T-helper 2 cell treated with Interferon-gamma antibody and Interleukin-4, amounts not matched to agents 100 ng/mL and 5 ng/mL, for 36 hours (primary cell): ENCODE data around the gene TPD52L2. TPM values are rescaled to one million over a fixed set of nuclear protein-coding genes. Genes with fewer than 3 reads are reported as not detected.
"Not testable (repeated sequence)": the region's sequence is repeated elsewhere in the genome, so short reads cannot be mapped to it uniquely, and the experiment has no call there.

Source experiments
- intact Hi-C: fragments of 100-400 bp; cut with micrococcal nuclease; formaldehyde crosslinking; loops from one replicate; pipeline ENCODE4 v1.15.1; 2023
- total RNA-seq: library from RNA; stranded (reverse); gene quantifications from 2 replicates; pipeline ENCODE4 v1.2.3, GENCODE V29; 2022

TPD52L2 gene
- total RNA-seq, 1 donor from 2014 or later: 46.4 TPM

DNA sequence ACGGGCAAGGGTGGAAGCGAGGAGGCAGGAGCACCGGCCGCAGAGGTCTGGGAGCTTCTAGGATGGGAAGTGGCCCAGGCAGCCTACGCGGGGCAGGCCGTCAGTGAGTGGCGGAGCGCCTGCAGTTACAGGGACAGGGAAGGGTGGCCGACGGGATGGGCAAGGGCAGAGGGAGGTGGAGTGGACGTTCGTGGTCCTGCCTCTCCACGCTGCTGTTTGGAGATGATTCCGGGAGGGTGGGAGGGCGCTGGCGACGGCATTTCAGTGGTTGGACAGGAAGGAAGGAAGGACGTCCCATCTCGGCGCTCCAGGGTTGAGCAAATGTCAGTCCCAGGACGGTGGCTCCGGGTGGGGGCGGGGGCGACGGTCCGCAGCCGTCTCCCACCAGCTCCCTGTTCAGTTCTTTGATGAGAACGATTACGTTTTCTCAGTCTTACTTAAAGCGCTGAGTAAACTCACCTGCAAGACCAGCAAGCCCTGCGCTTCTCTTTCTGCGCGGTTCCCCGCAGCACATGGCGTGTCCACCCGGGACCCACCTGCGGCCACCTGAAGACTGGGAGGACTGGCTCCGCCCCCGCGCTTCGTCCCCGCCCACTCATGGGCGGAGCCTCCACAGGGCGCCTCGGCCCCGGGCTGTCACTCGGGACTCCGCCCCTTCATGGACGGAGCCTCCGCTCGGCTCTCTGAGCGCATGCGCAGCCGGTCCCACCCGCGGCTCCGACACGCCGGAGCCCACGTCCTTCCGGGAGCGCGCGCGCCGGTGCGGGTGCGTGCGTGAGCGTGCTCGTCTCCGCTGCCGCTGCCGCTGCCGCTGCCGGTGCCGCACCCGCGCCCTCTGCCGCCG lies 29.5 kb downstream of the TPD52L2 start, which contains the start of gene DNAJC5:
Gene DNAJC5 (plus strand): TSS at position 769 of the 844 bp plus-strand sequence. CDS start 33,220 bp downstream, outside the sequence.
- intact Hi-C loops: loop anchor here (1.0 to 10.0 kb wide), 4 partner anchors 29 to 270 kb away; partner anchors contain the start of genes GMEB2, TCEA2 and TPD52L2

DNA sequence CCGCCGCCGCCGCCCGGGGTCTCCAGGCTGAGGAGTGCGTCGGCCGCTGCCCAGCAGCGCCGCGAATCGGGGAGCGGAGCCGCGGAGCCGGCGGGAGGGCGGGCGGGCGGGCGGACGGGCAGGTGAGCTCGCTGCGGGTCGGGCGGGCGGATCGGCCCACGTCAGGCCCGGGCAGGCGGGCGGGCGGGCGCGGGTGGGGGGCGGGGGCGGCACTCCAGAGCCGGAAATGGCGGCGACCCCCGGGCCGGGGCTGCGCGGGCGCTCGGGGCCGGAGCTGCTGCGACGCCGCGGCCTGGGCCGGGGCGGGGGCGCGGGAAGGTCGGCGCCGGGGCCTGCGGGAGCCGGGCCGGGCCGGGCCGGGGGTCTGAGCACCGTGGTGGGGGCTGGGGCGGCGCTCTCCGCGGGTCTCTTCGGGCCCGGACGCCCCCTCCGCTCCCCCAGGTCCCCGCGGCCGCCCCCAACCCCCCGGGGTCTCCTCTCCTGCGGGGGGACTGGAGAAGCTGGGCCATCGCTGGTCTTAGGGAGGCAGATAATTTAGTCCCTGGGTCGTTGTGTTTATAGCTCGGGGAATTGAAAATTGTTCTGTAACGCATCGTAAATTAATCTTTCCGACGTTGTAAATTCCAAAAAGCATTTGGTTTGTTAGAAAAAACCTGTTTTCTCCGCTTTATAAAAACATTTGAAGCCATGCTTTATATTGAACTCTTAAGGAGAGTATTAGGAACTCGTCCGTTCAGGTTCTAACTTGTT lies 30.3 kb downstream of the TPD52L2 start:
- intact Hi-C loops: loop anchor here (1.0 to 10.0 kb wide), 3 partner anchors 45 to 271 kb away; partner anchors contain the start of genes GMEB2 and TCEA2

DNA sequence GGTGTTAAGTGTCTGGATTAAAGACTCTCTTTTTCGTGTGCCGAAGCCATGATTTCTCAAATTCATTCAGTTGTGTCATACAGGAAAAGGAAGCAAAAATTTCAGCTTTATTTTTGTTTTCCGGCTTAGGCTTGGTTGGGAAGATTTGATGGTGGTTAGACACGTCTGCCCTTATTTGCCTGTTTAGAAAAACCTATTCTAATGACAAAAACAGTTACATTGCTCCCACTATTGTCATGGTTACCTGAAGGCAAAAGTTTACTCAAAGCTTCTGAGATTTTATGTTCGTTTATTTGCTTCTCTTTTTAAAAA lies 30.8 kb downstream of the TPD52L2 start:
- intact Hi-C loops: loop anchor here (1.0 to 10.0 kb wide), 3 partner anchors 45 to 271 kb away; partner anchors contain the start of genes GMEB2 and TCEA2

DNA sequence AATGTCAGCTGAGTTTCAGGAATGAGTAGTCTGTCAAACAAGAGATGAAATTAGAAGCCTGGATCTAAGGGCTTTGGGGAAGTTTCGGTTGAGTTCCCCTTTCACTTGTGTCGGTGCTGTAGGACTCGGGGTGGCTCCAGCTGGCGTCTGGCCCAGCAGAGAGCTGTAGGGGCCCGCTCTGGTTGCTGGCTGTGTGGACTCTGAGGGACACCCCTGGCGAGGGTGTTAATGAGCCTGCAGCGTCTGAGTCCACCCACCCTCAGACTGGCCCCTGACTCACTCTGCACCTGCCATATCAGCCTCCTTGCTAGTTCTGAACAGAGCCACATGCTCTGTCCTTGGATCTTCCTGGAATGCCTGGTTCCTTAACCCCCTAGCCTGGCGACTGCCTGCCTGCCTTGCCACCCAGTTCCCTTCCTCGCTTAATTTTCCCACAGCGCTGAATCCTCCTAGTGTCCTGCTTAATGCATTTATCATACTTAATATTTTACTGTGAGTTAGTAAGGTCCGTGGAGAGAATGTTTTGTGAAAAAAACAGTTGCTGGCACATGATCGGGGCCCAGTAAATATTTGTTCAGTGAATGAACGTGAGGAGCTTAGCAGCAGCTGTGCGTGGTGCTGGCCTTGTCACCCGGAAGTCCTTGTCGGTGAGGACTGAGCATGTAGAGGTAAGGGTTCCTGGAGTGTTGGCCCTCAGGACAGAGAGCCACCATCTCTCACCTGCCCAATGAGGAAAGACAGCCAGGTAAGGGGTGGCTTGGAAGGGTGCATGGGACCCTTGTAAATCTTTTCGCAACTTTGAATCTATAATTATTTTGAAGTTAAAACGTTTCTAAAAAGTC lies 31.4 kb downstream of the TPD52L2 start:
- intact Hi-C loops: loop anchor here (10.0 kb wide), 1 partner anchor 272 kb away; the partner anchor contains the start of gene GMEB2

DNA sequence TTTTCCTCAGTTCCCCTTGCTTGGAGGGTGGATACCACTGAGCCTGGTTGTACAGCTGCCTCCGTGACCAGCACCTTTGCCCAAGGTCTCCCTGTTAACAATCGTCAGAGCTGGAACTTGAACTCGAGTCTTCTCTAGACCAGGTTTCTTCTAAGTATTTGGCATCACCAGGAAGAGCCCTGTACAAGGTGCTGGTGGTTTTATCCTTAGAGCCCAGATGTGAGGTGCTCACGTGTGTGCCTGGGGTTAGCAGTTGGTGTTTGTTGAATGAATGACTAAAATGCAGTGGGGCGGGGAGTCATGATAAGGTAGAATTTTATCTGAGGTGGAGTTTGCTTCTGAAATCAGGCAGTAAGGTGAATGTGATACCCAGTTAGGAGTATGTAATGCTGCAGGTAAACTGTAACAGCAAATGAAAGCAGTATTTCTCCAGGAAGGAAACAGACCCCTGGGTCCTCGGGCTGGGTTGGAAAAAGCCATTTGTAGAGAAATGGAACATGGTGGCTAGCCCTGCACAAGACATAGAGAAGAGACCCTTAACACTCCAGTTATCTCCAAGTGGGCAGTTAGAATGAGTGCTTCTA lies 33.0 kb downstream of the TPD52L2 start:
- intact Hi-C loops: loop anchor here (10.0 kb wide), 1 partner anchor 273 kb away; the partner anchor contains the start of gene GMEB2

DNA sequence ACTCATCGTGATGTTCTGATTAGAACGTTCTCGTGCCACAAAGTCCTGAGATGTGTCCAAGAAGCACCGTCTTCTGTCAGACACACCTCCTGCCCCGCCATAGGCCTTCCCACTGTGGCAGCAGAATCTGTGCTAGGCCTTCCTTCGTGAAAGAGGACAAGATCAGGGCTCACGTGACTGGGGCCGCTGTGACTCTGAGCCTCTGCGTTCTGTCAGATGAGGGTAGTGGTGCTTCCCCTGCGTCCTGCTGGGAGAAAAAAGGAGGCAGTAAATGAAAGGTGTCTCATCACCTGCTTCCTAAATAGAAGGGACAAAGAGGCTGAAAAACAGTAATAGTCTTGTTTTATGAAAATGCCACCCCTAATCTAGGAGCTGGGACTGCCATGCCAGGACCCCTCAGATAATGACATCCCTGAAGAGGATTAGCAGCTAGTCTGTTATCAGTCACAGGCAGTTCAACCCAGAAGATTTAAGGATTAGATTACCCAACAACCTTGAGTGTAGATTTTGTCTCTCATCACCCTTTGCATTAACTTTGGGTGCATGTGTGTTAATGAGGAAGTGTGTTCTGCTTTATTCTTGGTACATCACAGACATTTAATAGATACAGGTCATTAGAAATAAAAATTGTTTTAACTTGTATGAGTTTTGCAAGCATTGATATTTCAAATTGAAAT lies 34.0 kb downstream of the TPD52L2 start:
- intact Hi-C loops: loop anchor here (10.0 kb wide), 1 partner anchor 274 kb away; the partner anchor contains the start of gene GMEB2

DNA sequence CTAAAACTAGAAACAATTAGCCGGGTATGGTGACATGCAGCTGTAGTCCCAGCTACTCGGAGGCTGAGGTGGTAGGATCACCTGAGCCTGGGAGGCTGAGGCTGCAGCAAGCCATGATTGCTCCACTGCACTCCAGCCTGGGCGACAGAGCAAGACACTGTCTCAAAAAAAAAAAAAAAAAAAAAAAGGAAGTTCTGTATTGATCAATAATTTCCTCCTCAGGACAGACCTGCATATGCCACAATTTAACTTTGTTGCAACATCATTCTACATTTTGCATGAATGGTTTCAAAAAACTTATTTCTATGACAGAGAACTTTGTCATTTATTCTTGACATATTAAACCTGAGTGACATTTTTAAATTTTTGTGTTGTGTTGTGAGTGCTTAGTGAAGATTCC lies 35.3 kb downstream of the TPD52L2 start:
- intact Hi-C loops: no loop called here

DNA sequence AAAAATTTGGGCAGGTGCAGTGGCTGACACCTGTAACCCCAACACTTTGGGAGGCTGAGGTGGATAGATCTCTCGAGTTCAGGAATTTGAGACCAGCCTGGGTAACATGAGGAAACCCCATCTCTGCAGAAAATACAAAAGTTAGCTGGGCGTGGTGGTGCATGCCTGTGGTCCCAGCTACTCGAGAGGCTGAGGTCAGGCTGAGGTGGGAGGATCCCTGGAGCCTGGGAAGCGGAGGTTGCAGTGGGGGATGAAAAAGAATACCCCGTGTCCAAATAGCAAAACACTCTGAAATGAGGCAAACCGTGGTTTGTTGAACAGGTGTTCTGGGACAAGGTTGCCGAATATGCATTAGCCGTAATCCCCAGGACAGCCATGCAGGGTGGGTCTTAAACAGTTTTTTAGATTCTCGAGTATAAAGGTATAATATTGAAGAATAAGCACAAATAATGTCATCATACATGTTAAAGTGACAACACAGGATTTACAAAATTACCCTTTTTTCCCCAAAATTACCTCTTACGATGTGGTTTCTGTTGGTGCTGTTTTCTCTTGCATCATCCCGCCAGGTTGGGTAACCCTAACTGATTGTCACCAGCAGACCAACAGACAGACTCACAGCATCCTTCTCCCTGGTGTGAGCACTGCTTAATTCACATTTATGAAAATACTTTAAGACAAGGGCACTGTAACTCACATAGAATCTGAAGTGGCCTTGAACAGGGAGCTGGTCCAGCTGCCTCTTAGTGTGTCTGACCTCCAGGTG lies 38.9 kb downstream of the TPD52L2 start:
- intact Hi-C loops: no loop called here

DNA sequence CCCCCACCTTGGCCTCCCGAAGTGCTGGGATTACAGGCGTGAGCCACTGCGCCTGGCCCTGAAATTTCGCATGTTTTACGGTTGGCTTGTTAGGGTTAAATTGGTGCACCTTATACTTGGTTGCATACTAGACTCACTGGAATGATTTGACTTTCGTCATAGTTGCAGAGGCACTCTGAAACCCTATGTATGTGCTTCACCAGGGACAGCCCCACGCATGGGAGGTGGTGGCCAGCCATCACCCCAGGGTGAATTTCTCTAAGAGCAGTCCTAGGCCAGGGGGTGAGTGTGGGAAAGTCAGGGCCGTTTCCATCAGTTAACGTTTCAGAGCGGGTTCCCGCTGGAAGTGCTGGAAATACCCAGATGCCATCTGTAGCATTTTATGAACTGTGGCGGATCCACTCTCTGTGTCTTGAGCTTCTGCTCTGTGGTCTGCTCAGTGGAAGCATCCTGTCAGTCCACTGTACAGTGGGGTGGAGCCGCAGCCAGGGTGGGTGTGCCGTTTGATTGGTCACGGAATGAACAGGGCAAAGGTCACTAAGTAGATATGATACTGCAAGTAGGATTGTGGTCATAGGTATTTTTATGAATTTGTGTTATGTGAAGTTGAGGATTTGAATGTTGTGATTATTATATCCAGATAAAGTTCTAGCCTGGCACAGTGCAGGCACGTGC lies 43.1 kb downstream of the TPD52L2 start:
- intact Hi-C loops: no loop called here

DNA sequence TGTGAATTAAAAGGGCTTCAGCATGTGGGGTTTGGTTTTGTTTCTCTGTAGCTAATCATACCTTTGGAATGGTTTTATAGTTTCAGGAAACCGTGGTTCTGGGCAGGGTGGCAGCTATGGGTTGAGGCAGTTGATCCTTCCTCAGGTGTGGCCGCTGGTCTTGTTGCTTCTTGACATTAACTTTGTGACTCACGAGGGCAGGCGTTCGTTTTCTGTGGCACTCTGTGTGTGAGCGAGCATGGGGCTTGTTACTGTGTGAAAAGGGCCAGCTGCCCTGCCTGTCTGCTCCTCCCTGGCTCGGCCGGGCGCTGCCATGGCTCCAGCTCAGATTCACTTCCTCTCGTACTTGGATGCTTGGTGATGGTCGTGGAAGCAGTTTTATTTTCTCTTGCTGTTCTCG lies 46.1 kb downstream of the TPD52L2 start:
- intact Hi-C loops: no loop called here

DNA sequence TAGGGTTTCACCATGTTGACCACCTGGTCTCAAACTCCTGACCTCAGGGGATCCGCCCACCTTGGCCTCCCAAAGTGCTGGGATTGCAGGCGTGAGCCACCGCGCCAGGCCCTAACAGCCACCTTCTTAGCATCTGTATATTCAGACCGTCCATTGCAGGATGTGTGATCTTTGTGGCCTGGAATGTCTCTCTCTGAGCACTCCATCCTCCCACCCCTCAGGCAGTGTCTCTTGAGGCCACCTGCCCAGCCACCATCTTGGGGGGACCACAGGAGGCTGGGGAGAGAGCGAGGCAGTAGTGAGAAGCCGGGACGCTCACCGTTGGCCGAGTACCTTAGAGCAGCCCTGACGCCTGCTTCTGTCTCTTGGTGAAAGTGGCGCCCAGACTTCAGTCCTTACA lies 48.7 kb downstream of the TPD52L2 start:
- intact Hi-C loops: no loop called here

DNA sequence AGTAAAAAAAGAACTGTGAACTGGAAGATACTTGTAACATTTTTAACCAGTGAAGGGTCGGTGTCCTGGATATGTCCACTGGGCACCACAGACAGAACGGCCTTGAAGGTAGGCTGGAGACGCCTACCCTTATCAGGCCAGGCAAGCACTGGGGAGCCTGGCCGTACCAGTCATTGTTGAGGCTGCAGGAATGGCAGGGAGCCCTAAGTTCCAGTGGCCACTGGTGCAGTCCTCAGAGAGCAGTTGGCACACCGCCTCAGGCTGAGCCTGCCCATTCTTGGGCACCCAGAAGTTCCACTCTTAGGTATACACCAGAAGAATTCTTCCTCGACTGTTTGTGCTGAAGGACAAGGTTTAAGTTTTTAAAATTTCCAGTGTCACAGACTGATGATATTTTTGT lies 50.4 kb downstream of the TPD52L2 start:
- intact Hi-C loops: no loop called here

DNA sequence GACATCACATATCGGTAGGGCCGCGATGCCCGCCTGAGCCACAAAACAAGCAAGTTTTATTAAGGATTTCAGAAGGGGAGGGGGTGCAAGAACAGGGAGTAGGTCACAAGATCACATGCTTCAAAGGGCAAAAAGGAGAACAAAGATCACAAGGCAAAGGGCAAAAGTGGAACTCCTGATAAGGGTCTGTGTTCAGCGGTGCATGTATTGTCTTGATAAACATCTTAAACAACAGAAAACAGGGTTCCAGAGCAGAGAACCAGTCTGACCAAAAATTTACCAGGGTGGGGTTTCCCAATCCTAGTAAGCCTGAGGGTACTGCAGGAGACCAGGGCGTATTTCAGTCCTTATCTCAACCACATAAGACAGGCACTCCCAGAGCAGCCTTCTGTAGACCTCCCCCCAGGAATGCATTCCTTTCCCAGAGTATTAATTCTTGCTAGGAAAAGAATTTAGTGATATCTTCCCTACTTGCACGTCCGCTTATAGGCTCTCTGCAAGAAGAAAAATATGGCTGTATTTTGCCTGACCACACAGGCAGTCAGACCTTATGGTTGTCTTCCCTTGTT lies 51.4 kb downstream of the TPD52L2 start:
- intact Hi-C loops: not testable (repeated sequence)

DNA sequence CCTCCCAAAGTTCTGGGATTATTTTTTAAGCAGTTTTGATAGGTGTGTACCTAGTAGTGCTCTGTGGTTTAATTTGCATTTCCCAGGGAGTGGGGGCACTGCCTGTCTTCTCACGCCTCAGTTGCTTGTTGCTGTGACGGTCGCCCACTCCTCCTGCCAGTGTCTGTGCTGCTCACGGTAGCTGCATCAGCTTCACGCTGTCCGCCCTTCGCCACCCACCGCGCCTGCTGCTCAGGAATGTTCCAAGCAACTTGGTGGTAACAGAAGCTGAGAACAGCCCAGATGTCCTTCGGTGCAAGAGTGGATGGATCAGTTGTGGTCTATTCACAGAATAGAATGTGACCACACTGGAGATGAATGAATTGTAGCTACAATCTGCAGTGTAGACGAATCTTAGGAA lies 52.7 kb downstream of the TPD52L2 start:
- intact Hi-C loops: no loop called here

DNA sequence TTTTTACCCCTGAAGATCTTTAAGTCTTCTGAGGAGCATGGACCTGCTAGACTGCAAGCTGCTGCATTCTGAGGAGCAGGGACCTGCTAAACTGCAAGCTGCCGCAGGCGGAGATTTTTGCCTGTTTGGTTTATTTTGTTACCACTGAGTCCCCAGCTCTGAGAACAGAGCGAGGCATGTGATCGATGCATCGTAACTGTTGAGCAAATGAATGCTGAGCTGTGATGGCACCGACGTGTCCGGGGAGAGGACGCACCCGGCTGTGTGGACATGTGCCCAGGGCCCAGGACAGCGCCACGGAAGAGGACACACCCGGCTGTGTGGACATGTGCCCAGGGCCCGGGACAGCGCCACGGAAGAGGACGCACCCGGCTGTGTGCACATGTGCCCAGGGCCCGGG lies 54.1 kb downstream of the TPD52L2 start:
- intact Hi-C loops: no loop called here

DNA sequence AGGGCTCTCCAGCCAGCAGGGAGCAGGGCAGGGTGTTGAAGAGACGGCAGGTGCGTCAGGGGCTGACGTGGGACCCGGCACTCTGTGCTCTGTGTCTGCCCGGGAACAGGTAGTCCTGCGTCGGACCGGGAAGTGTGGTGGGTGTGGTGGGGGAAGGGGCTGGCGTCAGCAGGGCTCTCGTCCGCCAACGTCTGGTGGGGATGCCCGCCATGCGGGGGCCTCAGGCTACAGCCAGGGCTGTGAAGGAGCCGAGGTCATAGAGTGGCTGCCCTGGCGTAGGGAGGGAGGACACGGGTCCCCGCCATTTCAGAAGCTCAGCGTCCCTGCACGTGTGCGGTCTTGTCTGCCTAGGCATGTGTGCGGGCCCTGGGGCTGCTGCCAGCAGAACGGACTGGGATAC lies 55.2 kb downstream of the TPD52L2 start:
- intact Hi-C loops: no loop called here

DNA sequence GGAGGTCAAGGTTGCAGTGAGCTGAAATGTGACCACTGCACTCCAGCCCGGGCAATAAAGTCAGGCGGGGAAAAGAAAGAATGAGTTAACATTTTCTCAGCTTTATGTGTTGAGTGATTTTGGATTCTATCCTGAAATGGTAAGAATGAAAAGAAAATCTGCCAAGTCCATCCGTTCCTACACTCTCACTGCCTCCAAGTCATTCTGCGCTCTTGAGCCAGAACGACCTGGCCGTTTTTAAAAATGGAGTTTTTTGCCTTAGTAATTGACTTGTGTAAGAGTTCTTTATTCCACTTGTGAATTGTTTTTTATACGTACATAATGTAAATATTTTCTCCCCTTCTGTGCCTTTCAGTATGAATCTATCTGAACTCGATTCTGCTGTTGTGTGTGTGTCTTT lies 58.6 kb downstream of the TPD52L2 start:
- intact Hi-C loops: no loop called here

DNA sequence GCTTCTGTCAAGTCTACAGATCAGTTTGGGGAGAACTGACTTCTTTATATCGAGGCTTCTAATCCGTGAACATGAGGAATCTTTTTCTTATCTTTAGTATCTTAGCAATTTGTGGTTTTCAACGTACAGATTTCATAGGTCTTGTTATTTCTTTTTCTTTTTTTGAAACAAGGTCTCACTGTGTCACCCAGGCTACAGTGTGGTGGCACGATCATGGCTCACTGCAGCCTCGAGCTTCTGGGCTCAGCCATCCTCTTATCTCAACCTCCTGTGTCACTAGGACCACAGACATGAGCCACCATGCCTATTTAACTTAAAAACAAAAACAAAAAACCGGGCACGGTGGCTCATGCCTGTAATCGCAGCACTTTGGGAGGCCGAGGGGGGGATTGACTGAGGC lies 59.2 kb downstream of the TPD52L2 start:
- intact Hi-C loops: no loop called here

DNA sequence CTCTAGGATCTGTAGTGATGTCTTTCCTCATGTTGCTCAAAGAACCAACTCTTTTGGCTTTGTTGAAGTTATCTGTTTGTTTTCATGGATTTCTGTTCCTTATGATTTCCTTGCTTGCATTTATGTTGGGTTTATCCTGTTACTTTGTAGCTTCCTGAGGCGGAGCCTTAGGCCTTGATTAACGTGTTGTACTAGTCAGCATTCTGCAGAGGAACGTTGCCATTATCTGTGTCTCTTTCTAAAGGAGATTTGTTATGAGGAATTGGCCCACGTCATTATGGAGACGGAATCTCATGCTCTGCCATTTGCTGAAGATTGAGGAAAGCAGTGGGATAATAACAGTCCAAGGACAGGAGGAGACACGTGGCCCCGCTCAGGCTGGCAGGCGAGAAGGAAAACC lies 61.2 kb downstream of the TPD52L2 start:
- intact Hi-C loops: no loop called here
